ENCODE results near the gene KIAA0232.

DNA sequence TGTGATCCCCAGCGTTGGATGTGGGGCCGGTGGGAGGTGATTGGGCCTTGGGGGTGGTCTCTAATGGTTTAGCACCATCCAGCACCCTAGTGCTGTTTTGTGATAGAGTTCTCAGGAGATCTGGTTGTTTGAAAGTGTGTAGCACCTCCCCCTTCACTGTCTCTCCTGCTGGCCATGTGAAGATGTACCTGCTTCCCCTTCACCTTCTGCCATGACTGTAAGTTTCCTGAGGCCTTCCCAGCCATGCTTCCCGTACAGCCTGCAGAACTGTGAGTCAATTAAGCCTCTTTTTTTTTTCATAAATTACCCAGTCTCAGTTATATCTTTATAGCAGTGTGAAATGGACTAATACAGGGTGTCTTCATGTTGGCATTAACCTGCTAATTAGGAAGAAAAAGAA is 107.8 kb downstream of the KIAA0232 start:
- TF ChIP-seq, protein P1, sequence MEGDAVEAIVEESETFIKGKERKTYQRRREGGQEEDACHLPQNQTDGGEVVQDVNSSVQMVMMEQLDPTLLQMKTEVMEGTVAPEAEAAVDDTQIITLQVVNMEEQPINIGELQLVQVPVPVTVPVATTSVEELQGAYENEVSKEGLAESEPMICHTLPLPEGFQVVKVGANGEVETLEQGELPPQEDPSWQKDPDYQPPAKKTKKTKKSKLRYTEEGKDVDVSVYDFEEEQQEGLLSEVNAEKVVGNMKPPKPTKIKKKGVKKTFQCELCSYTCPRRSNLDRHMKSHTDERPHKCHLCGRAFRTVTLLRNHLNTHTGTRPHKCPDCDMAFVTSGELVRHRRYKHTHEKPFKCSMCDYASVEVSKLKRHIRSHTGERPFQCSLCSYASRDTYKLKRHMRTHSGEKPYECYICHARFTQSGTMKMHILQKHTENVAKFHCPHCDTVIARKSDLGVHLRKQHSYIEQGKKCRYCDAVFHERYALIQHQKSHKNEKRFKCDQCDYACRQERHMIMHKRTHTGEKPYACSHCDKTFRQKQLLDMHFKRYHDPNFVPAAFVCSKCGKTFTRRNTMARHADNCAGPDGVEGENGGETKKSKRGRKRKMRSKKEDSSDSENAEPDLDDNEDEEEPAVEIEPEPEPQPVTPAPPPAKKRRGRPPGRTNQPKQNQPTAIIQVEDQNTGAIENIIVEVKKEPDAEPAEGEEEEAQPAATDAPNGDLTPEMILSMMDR (conservative IDR thresholded peaks at IDR 0.05; ENCODE audit: low read depth, low read length): no peak
- TF ChIP-seq EZH2phosphoT487 (IDR thresholded peaks at IDR 0.05; ENCODE audit: borderline replicate concordance, low read length): no peak
